ENCODE results near the gene IFRD2.

- TF ChIP-seq, protein P1, sequence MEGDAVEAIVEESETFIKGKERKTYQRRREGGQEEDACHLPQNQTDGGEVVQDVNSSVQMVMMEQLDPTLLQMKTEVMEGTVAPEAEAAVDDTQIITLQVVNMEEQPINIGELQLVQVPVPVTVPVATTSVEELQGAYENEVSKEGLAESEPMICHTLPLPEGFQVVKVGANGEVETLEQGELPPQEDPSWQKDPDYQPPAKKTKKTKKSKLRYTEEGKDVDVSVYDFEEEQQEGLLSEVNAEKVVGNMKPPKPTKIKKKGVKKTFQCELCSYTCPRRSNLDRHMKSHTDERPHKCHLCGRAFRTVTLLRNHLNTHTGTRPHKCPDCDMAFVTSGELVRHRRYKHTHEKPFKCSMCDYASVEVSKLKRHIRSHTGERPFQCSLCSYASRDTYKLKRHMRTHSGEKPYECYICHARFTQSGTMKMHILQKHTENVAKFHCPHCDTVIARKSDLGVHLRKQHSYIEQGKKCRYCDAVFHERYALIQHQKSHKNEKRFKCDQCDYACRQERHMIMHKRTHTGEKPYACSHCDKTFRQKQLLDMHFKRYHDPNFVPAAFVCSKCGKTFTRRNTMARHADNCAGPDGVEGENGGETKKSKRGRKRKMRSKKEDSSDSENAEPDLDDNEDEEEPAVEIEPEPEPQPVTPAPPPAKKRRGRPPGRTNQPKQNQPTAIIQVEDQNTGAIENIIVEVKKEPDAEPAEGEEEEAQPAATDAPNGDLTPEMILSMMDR (conservative IDR thresholded peaks at IDR 0.05) = peak; percentile 87
- TF ChIP-seq ZFX (IDR thresholded peaks at IDR 0.05) = no peak
Observed at GRCh38 chr3:50272911-50273688, 19.1 kb downstream of the IFRD2 start.
